WTC11 (cell line): ENCODE data around the gene TIGD1. TPM values are rescaled to one million over a fixed set of nuclear protein-coding genes. Genes with fewer than 3 reads are reported as not detected.

Experiments
- ATAC-seq: fragments of 200-7000 bp; cut with Tn5 transposase; 2 replicates; pipeline ENCODE4 v1.10.0; 2021; ENCODE audit warnings: mild to moderate bottlenecking, moderate library complexity
- CTCF ChIA-PET: fragments of 300-600 bp; sonication (Branson Sonifier 250); formaldehyde crosslinking; loops from one replicate; lab custom pipeline; 2021; ENCODE audit warnings: antibody characterized with exemption; lab: Charles Lee
- POLR2A ChIA-PET: fragments of 350-600 bp; sonication (Branson Sonifier 250); formaldehyde crosslinking; loops from one replicate; lab custom pipeline; 2021; ENCODE audit warnings: antibody characterized with exemption; lab: Charles Lee
- DNase-seq: peaks from one replicate; pipeline ENCODE4 v3.0.0; 2021; ENCODE audit warnings: low spot score
- H3K27ac Mint-ChIP-seq: 2 replicates; pipeline ENCODE4 v1.8.0; 2021; ENCODE audit warnings: mixed read lengths
- H3K27me3 Mint-ChIP-seq: 2 replicates; pipeline ENCODE4 v1.8.0; 2021; ENCODE audit warnings: low read depth, mild to moderate bottlenecking, moderate library complexity, mixed read lengths
- H3K36me3 Mint-ChIP-seq: 2 replicates; pipeline ENCODE4 v1.8.0; 2021; ENCODE audit warnings: mixed read lengths
- H3K4me1 Mint-ChIP-seq: 2 replicates; pipeline ENCODE4 v1.8.0; 2022; ENCODE audit warnings: mixed read lengths
- H3K4me3 Mint-ChIP-seq: 2 replicates; pipeline ENCODE4 v1.8.0; 2021; ENCODE audit warnings: mild to moderate bottlenecking, moderate library complexity, mixed read lengths
- H3K9me3 Mint-ChIP-seq: 2 replicates; pipeline ENCODE4 v1.8.0; 2021; ENCODE audit warnings: mixed read lengths
- ATF6 ChIP-seq: sonication (generic); formaldehyde crosslinking; IDR thresholded peaks from 2 replicates; pipeline ENCODE4 v1.8.1; 2023; ENCODE audit warnings: mild to moderate bottlenecking, missing genetic modification reagents
- CREB1 ChIP-seq: sonication (generic); formaldehyde crosslinking; IDR thresholded peaks from 2 replicates; pipeline ENCODE4 v1.8.0; 2023; ENCODE audit warnings: mild to moderate bottlenecking, missing genetic modification reagents
- ESRRA ChIP-seq: sonication (generic); formaldehyde crosslinking; IDR thresholded peaks from 2 replicates; pipeline ENCODE4 v1.8.1; 2022; ENCODE audit warnings: mild to moderate bottlenecking, missing genetic modification reagents, borderline replicate concordance
- FOXJ3 ChIP-seq: sonication (generic); formaldehyde crosslinking; IDR thresholded peaks from 2 replicates; pipeline ENCODE4 v1.9.0; 2021; ENCODE audit warnings: missing genetic modification reagents, mild to moderate bottlenecking, borderline replicate concordance
- JAZF1 ChIP-seq: fragments of 250-450 bp; sonication (Bioruptor Pico); IDR thresholded peaks from 2 replicates; pipeline ENCODE4 v1.9.0; 2021; ENCODE audit warnings: moderate library complexity, mild to moderate bottlenecking, inconsistent platforms
- MLX ChIP-seq: sonication (generic); formaldehyde crosslinking; IDR thresholded peaks from 2 replicates; pipeline ENCODE4 v1.8.1; 2023; ENCODE audit warnings: mild to moderate bottlenecking, missing genetic modification reagents, moderate library complexity
- MXD4 ChIP-seq: fragments of 250-450 bp; sonication (Bioruptor Pico); IDR thresholded peaks from 2 replicates; pipeline ENCODE4 v1.8.0; 2021; ENCODE audit warnings: mild to moderate bottlenecking, moderate library complexity, borderline replicate concordance
- MYBL2 ChIP-seq: sonication (generic); formaldehyde crosslinking; IDR thresholded peaks from 2 replicates; pipeline ENCODE4 v1.8.1; 2023; ENCODE audit warnings: mild to moderate bottlenecking, moderate library complexity, missing genetic modification reagents
- NR3C1 ChIP-seq: sonication (generic); formaldehyde crosslinking; conservative IDR thresholded peaks from 2 replicates; pipeline ENCODE4 v1.8.1; 2023; ENCODE audit warnings: low read depth, mild to moderate bottlenecking, missing genetic modification reagents
- PRRX2 ChIP-seq: fragments of 250-450 bp; sonication (Bioruptor Pico); IDR thresholded peaks from 2 replicates; pipeline ENCODE4 v1.8.0; 2021; ENCODE audit warnings: mild to moderate bottlenecking
- RORB ChIP-seq: fragments of 250-450 bp; sonication (Bioruptor Pico); IDR thresholded peaks from 2 replicates; pipeline ENCODE4 v1.9.0; 2021; ENCODE audit warnings: mild to moderate bottlenecking
- SMAD3 ChIP-seq: sonication (generic); formaldehyde crosslinking; IDR thresholded peaks from 2 replicates; pipeline ENCODE4 v1.8.0; 2022; ENCODE audit warnings: missing genetic modification reagents, mild to moderate bottlenecking, borderline replicate concordance
- SMAD4 ChIP-seq: sonication (generic); formaldehyde crosslinking; IDR thresholded peaks from 2 replicates; pipeline ENCODE4 v1.8.0; 2022; ENCODE audit warnings: mild to moderate bottlenecking, missing genetic modification reagents
- SOX15 ChIP-seq: fragments of 250-450 bp; sonication (Bioruptor Pico); IDR thresholded peaks from 2 replicates; pipeline ENCODE4 v1.9.0; 2021; ENCODE audit warnings: mild to moderate bottlenecking
- ZNF121 ChIP-seq: sonication (generic); formaldehyde crosslinking; IDR thresholded peaks from 2 replicates; pipeline ENCODE4 v1.8.0; 2023; ENCODE audit warnings: missing genetic modification reagents
- ZNF416 ChIP-seq: fragments of 250-450 bp; sonication (Bioruptor Pico); IDR thresholded peaks from 2 replicates; pipeline ENCODE4 v1.9.0; 2021; ENCODE audit warnings: mild to moderate bottlenecking, inconsistent platforms
- total RNA-seq: library from RNA; stranded (reverse); gene quantifications from 3 replicates; pipeline ENCODE4 v1.2.3, GENCODE V29; 2021
- TF ChIP-seq, protein P1 (sequence below): sonication (generic); formaldehyde crosslinking; IDR thresholded peaks from 2 replicates; pipeline ENCODE4 v1.8.1; 2022; ENCODE audit warnings: missing genetic modification reagents, borderline replicate concordance
- TF ChIP-seq, protein P2 (sequence below): sonication (generic); formaldehyde crosslinking; IDR thresholded peaks from 2 replicates; pipeline ENCODE4 v1.8.1; 2023; ENCODE audit warnings: mild to moderate bottlenecking, missing genetic modification reagents, moderate library complexity

TIGD1 gene
- total RNA-seq, 1 experiment from 2014 or later: 9.0 TPM

DNA sequence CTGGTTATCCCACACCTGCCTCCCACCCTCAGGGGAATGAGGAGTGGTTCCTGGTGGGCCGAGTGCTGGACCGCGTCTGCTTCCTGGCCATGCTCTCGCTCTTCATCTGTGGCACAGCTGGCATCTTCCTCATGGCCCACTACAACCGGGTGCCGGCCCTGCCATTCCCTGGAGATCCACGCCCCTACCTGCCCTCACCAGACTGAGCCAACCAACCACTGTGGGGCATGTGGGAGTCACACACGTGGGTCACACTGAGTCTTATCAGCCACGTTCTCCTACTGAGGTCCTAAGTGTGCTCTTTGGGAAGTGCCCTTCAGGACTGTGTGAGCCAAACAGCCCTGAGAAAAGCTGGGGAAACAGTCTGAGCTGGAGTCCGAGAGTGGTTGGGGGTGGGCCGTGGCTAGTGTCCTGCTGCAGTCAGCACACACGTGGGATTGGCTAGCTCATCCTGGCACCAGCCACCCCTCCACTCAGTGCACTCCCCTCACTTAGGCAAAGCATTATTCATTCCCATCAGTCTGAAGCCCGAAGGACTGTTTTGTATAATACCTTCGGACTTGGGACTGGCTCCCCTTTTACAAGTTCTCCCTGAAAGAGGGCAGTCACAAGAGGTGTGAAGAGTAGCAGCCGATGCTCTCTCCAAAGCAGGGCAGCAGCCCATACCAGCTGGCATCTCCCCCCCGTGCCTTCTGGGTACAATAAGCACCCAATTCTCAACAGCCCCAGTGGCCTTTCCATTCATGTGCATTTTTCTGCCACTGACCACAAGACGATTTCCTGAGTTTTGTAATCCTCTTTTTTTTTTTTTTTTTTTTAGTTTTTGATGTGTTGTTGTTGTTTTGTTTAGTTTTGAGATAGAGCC is 4.6 kb downstream of the TIGD1 start:
- Mint-ChIP-seq H3K9me3 (peaks cover 10% of the 10 kb centered on the region), H3K27ac (no peak overlapping the region), H3K4me3 (no peak overlapping the region), H3K36me3 (peaks cover 29% of the 10 kb centered on the region), H3K4me1 (peaks cover 4% of the 10 kb centered on the region), H3K27me3 (peaks cover 3% of the 10 kb centered on the region)
- ChIA-PET CTCF (interaction anchor here (0.7 to 1.2 kb wide), 2 partner anchors 8 to 23 kb away, joined by 3 to 6 read pairs; no protein-coding TSS in a partner anchor), POLR2A (no interaction called here)
- DNase-seq (no peak), ATAC-seq (no peak)
- TF ChIP-seq RORB (CRISPR knock-in tag): no peak
- no peak for TF ChIP-seq CREB1 (CRISPR knock-in tag)
- TF ChIP-seq, protein P1, sequence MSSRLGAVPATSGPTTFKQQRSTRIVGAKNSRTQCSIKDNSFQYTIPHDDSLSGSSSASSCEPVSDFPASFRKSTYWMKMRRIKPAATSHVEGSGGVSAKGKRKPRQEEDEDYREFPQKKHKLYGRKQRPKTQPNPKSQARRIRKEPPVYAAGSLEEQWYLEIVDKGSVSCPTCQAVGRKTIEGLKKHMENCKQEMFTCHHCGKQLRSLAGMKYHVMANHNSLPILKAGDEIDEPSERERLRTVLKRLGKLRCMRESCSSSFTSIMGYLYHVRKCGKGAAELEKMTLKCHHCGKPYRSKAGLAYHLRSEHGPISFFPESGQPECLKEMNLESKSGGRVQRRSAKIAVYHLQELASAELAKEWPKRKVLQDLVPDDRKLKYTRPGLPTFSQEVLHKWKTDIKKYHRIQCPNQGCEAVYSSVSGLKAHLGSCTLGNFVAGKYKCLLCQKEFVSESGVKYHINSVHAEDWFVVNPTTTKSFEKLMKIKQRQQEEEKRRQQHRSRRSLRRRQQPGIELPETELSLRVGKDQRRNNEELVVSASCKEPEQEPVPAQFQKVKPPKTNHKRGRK (CRISPR knock-in tag): no peak
- TF ChIP-seq, protein P2, sequence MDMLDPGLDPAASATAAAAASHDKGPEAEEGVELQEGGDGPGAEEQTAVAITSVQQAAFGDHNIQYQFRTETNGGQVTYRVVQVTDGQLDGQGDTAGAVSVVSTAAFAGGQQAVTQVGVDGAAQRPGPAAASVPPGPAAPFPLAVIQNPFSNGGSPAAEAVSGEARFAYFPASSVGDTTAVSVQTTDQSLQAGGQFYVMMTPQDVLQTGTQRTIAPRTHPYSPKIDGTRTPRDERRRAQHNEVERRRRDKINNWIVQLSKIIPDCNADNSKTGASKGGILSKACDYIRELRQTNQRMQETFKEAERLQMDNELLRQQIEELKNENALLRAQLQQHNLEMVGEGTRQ (CRISPR knock-in tag): no peak
- no peak for TF ChIP-seq ESRRA (CRISPR knock-in tag)
- no peak for TF ChIP-seq ZNF121 (CRISPR knock-in tag)
- no peak for TF ChIP-seq SMAD4 (CRISPR knock-in tag)

- H3K4me1 Mint-ChIP-seq: peaks cover 5% of the 10 kb centered on the region
- TF ChIP-seq MLX (CRISPR knock-in tag) (no peak), MYBL2 (CRISPR knock-in tag) (no peak), SMAD3 (CRISPR knock-in tag) (no peak), ZNF121 (CRISPR knock-in tag) (no peak), ZNF416 (CRISPR knock-in tag) (no peak), FOXJ3 (CRISPR knock-in tag) (no peak), MXD4 (no peak), NR3C1 (CRISPR knock-in tag) (no peak), JAZF1 (CRISPR knock-in tag) (no peak), SOX15 (CRISPR knock-in tag) (no peak), PRRX2 (CRISPR knock-in tag) (no peak), RORB (CRISPR knock-in tag) (no peak), ATF6 (no peak)
- TF ChIP-seq, protein P1 (CRISPR knock-in tag): no peak
- peaks cover 10% of the 10 kb centered on the region for H3K9me3 Mint-ChIP-seq
- no peak for ATAC-seq
- H3K4me3 Mint-ChIP-seq: no peak overlapping the region
- POLR2A ChIA-PET: no interaction called here
- peaks cover 6% of the 10 kb centered on the region for H3K27me3 Mint-ChIP-seq
- H3K27ac Mint-ChIP-seq: peak overlapping the region; percentile 74; the same call in 1 of the 2 replicates
- DNase-seq: no peak
- CTCF ChIA-PET: interaction anchor here (0.9 to 1.3 kb wide), 3 partner anchors 13 to 23 kb away, joined by 3 read pairs; no protein-coding TSS in a partner anchor
- H3K36me3 Mint-ChIP-seq: peaks cover 28% of the 10 kb centered on the region
These were observed 5.7 kb downstream of the TIGD1 start for GRCh38 chr2:232544674-232545073.
